ENCODE data around the gene OR52B6.

DNA sequence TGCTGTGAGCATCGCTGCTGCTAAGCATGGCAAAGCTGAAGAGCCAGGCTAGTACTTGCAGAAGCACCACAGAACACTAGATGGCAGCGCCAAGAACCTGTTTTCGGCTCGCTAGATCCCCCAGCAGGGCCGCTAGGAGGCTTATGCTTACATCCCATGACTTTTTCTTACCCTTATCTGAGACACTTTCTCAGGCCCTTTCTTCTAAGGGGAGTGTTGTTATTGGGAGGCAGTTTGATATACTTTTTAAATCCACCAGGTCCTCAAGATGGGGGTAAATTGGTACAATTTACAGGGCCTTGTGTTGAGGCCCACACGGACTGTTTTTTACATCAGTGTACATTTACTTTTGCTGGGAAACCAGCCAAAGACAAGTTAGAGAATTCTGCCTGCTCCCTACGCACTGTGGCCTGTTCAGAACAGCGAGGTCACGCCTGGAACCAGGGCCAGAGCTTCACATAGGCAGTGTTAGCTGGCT lies 19.7 kb downstream of the OR52B6 start:
- TF ChIP-seq POLR2A (IDR thresholded peaks at IDR 0.05) (no peak), POLR2AphosphoS5 (IDR thresholded peaks at IDR 0.05) (peak in 1 of 3 donors; percentile 30)
- TF ChIP-seq, protein P1, sequence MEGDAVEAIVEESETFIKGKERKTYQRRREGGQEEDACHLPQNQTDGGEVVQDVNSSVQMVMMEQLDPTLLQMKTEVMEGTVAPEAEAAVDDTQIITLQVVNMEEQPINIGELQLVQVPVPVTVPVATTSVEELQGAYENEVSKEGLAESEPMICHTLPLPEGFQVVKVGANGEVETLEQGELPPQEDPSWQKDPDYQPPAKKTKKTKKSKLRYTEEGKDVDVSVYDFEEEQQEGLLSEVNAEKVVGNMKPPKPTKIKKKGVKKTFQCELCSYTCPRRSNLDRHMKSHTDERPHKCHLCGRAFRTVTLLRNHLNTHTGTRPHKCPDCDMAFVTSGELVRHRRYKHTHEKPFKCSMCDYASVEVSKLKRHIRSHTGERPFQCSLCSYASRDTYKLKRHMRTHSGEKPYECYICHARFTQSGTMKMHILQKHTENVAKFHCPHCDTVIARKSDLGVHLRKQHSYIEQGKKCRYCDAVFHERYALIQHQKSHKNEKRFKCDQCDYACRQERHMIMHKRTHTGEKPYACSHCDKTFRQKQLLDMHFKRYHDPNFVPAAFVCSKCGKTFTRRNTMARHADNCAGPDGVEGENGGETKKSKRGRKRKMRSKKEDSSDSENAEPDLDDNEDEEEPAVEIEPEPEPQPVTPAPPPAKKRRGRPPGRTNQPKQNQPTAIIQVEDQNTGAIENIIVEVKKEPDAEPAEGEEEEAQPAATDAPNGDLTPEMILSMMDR (IDR thresholded peaks at IDR 0.05 in 8 of 11, conservative IDR thresholded peaks at IDR 0.05 in 3 of 11) = peak; percentile 45 to 90 (median 65)
